ENCODE measurements around the gene IDH3A. TPM values are rescaled to one million over a fixed set of nuclear protein-coding genes. Genes with fewer than 3 reads are reported as not detected.

The IDH3A gene
- total RNA-seq, 2 experiments from 2014 or later, result 47.5 to 47.6 TPM

DNA sequence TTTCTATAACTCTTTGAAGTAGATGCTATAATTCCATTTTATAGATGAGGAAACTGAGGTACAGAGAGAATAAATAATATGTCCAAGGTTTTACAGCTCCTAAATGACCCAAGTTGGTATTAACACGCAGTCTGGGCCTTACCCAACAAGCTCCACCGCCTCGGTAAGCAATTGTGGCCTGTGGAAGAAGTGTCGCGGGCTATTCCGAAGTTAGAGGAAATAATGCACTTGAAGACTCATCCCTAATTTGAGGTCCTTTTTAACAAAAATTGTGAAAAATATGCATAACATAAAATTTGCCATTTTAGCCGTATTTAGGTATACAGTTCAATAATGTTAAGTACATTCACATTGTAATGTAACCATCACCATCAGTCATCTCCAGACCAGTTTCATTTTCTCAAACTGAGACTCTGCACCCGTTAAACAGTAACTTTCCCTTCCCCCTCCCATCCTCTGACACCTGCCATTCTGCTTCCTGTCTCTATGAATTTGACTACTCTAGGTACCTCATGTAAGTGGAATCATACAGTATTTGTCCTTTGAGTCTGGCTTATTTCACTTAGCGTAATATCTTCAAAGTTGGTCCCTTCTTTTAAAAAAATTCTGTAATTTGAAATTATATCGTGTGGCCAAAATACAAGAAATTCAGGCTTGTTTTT, 18.2 kb downstream of the IDH3A start:
- Histone ChIP-seq H3K4me3 (ENCODE audit: low read length) (no peak overlapping the region), H3K27ac (ENCODE audit: low read depth in 1 of 2, low read length in 2 of 2) (no peak overlapping the region), H3K27me3 (ENCODE audit: control insufficient read depth in 1 of 2, insufficient read depth in 2 of 2, low read length in 2 of 2) (no peaks in the 10 kb centered on the region), H3K9me3 (ENCODE audit: control insufficient read depth in 1 of 2, insufficient read depth in 1 of 2, low read length in 2 of 2) (peaks cover 0 to 3% of the 10 kb centered on the region in 2 experiments), H3K36me3 (ENCODE audit: insufficient read depth, low read length) (peaks cover 74% of the 10 kb centered on the region), H3K4me1 (ENCODE audit: insufficient read depth, low read length) (peaks cover 3% of the 10 kb centered on the region)
- TF ChIP-seq, protein P1, sequence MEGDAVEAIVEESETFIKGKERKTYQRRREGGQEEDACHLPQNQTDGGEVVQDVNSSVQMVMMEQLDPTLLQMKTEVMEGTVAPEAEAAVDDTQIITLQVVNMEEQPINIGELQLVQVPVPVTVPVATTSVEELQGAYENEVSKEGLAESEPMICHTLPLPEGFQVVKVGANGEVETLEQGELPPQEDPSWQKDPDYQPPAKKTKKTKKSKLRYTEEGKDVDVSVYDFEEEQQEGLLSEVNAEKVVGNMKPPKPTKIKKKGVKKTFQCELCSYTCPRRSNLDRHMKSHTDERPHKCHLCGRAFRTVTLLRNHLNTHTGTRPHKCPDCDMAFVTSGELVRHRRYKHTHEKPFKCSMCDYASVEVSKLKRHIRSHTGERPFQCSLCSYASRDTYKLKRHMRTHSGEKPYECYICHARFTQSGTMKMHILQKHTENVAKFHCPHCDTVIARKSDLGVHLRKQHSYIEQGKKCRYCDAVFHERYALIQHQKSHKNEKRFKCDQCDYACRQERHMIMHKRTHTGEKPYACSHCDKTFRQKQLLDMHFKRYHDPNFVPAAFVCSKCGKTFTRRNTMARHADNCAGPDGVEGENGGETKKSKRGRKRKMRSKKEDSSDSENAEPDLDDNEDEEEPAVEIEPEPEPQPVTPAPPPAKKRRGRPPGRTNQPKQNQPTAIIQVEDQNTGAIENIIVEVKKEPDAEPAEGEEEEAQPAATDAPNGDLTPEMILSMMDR (IDR thresholded peaks at IDR 0.05), result no peak
- ChIA-PET POLR2A (no interaction called here), CTCF (interaction anchor here (1.6 to 2.2 kb wide), 2 partner anchors 10 to 28 kb away, joined by 3 to 5 read pairs; no protein-coding TSS in a partner anchor)
- Mint-ChIP-seq H3K27ac (peak overlapping the region; percentile 3), H3K9me3 (no peaks in the 10 kb centered on the region), H3K4me3 (no peak overlapping the region), H3K36me3 (ENCODE audit: low read depth) (peaks cover 91% of the 10 kb centered on the region), H3K27me3 (no peaks in the 10 kb centered on the region), H3K4me1 (ENCODE audit: low read depth) (peaks cover 19% of the 10 kb centered on the region)
- ATAC-seq (ENCODE audit: poor library complexity) (peak; percentile 86), DNase-seq (peak in 3 of 14 experiments; percentile 46 to 67 (median 54))
- intact Hi-C loops (cut with DNase I, micrococcal nuclease), result no loop called here

DNA sequence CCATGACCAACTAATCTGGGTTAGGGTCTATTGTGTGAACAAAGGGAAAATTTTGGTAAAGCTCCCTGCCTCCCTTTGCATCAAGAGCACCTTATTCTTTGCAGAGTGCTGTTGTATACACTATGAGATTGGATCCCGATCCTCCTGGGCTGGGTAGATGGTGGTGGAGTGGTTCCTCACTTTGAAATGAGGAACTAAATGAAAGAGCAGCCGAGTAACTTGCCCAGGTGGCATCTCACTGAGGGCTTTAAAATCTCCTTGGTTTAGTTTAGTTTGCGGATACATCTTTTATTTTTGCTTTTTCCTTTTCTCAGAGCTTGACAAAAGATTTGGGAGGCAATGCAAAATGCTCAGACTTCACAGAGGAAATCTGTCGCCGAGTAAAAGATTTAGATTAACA, 19.4 kb downstream of the IDH3A start:
- intact Hi-C loops (cut with DNase I, micrococcal nuclease), result no loop called here
- ChIA-PET POLR2A (no interaction called here), CTCF (interaction anchor here (1.6 to 2.2 kb wide), 2 partner anchors 9 to 26 kb away, joined by 3 to 5 read pairs; no protein-coding TSS in a partner anchor)
- no peak overlapping the region for H3K27ac ChIP-seq (ENCODE audit: low read depth in 1 of 2, low read length in 2 of 2)
- Mint-ChIP-seq H3K36me3 (ENCODE audit: low read depth) (peaks cover 90% of the 10 kb centered on the region), H3K27me3 (no peaks in the 10 kb centered on the region), H3K27ac (no peak overlapping the region), H3K4me3 (no peak overlapping the region), H3K9me3 (no peaks in the 10 kb centered on the region), H3K4me1 (ENCODE audit: low read depth) (peaks cover 28% of the 10 kb centered on the region)
- H3K9me3 ChIP-seq (ENCODE audit: control insufficient read depth in 1 of 2, insufficient read depth in 1 of 2, low read length in 2 of 2), result peaks cover 0 to 3% of the 10 kb centered on the region in 2 experiments
- no peak overlapping the region for H3K4me3 ChIP-seq (ENCODE audit: low read length)
- H3K4me1 ChIP-seq (ENCODE audit: insufficient read depth, low read length), result peaks cover 8% of the 10 kb centered on the region
- DNase-seq (no peak), ATAC-seq (ENCODE audit: poor library complexity) (no peak)
- H3K27me3 ChIP-seq (ENCODE audit: control insufficient read depth in 1 of 2, insufficient read depth in 2 of 2, low read length in 2 of 2), result no peaks in the 10 kb centered on the region
- TF ChIP-seq, protein P1 (IDR thresholded peaks at IDR 0.05), result no peak
- peaks cover 68% of the 10 kb centered on the region for H3K36me3 ChIP-seq (ENCODE audit: insufficient read depth, low read length)

DNA sequence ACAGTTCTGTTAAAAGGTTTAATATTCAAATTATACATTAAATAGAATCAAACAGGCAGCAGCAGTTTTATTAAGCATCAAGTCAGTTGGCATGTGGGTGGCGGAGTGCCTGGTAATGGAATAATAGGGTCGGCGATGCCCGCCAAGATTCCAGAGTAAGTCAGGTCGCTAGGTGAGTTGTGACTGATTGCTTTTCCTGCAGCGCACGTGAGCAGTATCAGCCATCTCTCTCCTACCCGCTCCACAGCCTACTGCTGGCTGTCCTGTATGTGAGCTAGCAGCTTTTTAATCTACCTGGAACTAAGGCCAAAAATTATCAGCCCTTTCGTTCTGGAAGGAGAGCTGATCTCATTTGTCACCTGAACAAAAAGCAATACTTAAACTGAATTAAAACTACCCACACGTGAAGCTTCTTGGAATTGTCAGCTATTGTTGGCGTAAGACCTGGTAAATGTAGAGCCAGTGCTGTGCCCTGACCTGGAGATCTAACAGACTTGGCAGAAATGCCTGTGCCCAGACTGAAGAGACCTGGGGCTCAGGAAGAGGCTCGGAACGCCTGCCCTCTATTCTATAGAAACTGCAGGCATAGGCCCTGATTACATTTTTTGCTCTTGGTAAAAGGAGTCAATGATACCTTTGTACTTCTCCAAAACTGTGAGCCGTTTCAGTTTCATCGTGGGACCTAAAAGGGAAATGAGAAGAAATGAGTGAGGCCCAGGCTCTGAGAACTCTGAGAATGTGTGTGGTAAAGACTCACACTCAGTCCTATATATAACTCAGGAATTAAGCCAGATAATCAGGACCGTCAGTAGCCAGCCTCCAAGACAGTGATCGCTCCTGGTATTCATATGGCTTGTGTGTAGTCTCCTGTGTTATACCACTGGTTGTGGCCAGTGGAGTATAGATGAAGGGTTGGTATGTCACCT, 21.9 kb downstream of the IDH3A start:
- Mint-ChIP-seq H3K27ac (no peak overlapping the region), H3K36me3 (ENCODE audit: low read depth) (peaks cover 70% of the 10 kb centered on the region), H3K4me3 (no peak overlapping the region), H3K27me3 (no peaks in the 10 kb centered on the region), H3K9me3 (no peaks in the 10 kb centered on the region), H3K4me1 (ENCODE audit: low read depth) (peaks cover 48% of the 10 kb centered on the region)
- peaks cover 48% of the 10 kb centered on the region for H3K36me3 ChIP-seq (ENCODE audit: insufficient read depth, low read length)
- peaks cover 0 to 3% of the 10 kb centered on the region in 2 experiments for H3K9me3 ChIP-seq (ENCODE audit: control insufficient read depth in 1 of 2, insufficient read depth in 1 of 2, low read length in 2 of 2)
- H3K4me3 ChIP-seq (ENCODE audit: low read length), result no peak overlapping the region
- intact Hi-C loops (cut with DNase I, micrococcal nuclease), result no loop called here
- no peak overlapping the region for H3K27ac ChIP-seq (ENCODE audit: low read depth in 1 of 2, low read length in 2 of 2)
- H3K4me1 ChIP-seq (ENCODE audit: insufficient read depth, low read length), result peaks cover 19% of the 10 kb centered on the region
- TF ChIP-seq, protein P1 (IDR thresholded peaks at IDR 0.05), result no peak
- peak in 1 of 14 experiments; percentile 30 for DNase-seq
- POLR2A ChIA-PET, result no interaction called here
- ATAC-seq (ENCODE audit: poor library complexity), result no peak
- CTCF ChIA-PET, result no interaction called here
- no peaks in the 10 kb centered on the region for H3K27me3 ChIP-seq (ENCODE audit: control insufficient read depth in 1 of 2, insufficient read depth in 2 of 2, low read length in 2 of 2)

Data from CD4-positive, alpha-beta T cell (primary cell).